NCI-H1105 (cell line): ENCODE data around the gene CYSRT1.

Experiments
- DNase-seq: peaks from one replicate; lab custom pipeline; 2025; lab: John Stamatoyannopoulos, UW

The CYSRT1 gene

GRCh38 chr9:137227054-137227852, 2.3 kb downstream of the CYSRT1 start, which contains the start of gene RNF224:
Gene RNF224, plus strand, starts transcription at chr9:137227502. Its CDS starts 834 bp downstream, at chr9:137228336.
- peak; percentile 47 for DNase-seq

- no peak for DNase-seq
Observed at GRCh38 chr9:137227853-137228505, 3.0 kb downstream of the CYSRT1 start.

GRCh38 chr9:137228506-137228967, 3.6 kb downstream of the CYSRT1 start:
- no peak for DNase-seq

- no peak for DNase-seq
Observed at GRCh38 chr9:137228968-137229896, 4.3 kb downstream of the CYSRT1 start.

GRCh38 chr9:137229903-137230704, 5.1 kb downstream of the CYSRT1 start:
- no peak for DNase-seq

GRCh38 chr9:137230705-137231371, 5.9 kb downstream of the CYSRT1 start, which contains the start of gene SLC34A3:
Gene SLC34A3, plus strand, starts transcription at chr9:137230901. Its CDS starts 802 bp downstream, at chr9:137231703.
- no peak for DNase-seq

GRCh38 chr9:137231372-137232039, 6.5 kb downstream of the CYSRT1 start:
- DNase-seq: no peak

GRCh38 chr9:137232101-137232500, 7.1 kb downstream of the CYSRT1 start:
- DNase-seq: no peak

- DNase-seq: no peak
Observed at GRCh38 chr9:137232510-137232909, 7.5 kb downstream of the CYSRT1 start.

GRCh38 chr9:137233143-137233980, 8.4 kb downstream of the CYSRT1 start:
- no peak for DNase-seq

- DNase-seq: no peak
Observed at GRCh38 chr9:137234055-137234697, 9.2 kb downstream of the CYSRT1 start.

- no peak for DNase-seq
Observed at GRCh38 chr9:137234758-137235423, 9.9 kb downstream of the CYSRT1 start.

GRCh38 chr9:137235424-137236237, 10.7 kb downstream of the CYSRT1 start:
- no peak for DNase-seq

GRCh38 chr9:137236238-137236935, 11.4 kb downstream of the CYSRT1 start:
- peak; percentile 64 for DNase-seq

- DNase-seq: no peak
Observed at GRCh38 chr9:137236936-137237421, 12.0 kb downstream of the CYSRT1 start.
